SK-N-MC (cell line): ENCODE results near the gene BID.

Source experiments
- EZH2 ChIP-seq: fragments of 200-600 bp; sonication (generic); IDR thresholded peaks from one replicate; pipeline ENCODE4 v1.6.1; 2017; ENCODE audit warnings: antibody characterized with exemption
- FOXP2 ChIP-seq: optimal IDR thresholded peaks from 2 replicates; pipeline ENCODE3; 2011; ENCODE audit warnings: mild to moderate bottlenecking, moderate library complexity; ENCODE audit not compliant: insufficient read depth; ENCODE audit errors: extremely low read length, control extremely low read depth
- POLR2AphosphoS5 ChIP-seq: IDR thresholded peaks from 2 replicates; pipeline ENCODE4 v1.6.1; 2012; ENCODE audit warnings: mild to moderate bottlenecking, low read depth, low read length, borderline replicate concordance

- no peak for TF ChIP-seq EZH2
- no peak for TF ChIP-seq POLR2AphosphoS5
- no peak for TF ChIP-seq FOXP2
Measured at GRCh38 chr22:17706947-17707346, 67.3 kb downstream of the BID start.
